Endothelial cell of umbilical vein (primary cell): ENCODE data around the gene FOXJ3. TPM values are rescaled to one million over a fixed set of nuclear protein-coding genes. Genes with fewer than 3 reads are reported as not detected.

Experiments
- BruUV-seq: library from RNA; stranded (reverse); fragments of 400-500 nt; replicated peaks from 2 replicates; lab custom pipeline; 2021; lab: Mats Ljungman, UMichigan
- CTCF ChIA-PET: fragments of 300-600, 350-600 bp; sonication (Branson Sonifier 250); formaldehyde crosslinking; loops from one replicate; lab custom pipeline; 2021; ENCODE audit warnings: antibody characterized with exemption, inconsistent platforms; lab: Charles Lee
- POLR2A ChIA-PET: fragments of 300-600, 350-600 bp; sonication (Branson Sonifier 250); formaldehyde crosslinking; loops from one replicate; lab custom pipeline; 2021; ENCODE audit warnings: antibody characterized with exemption, inconsistent platforms; lab: Charles Lee
- DNase-seq: peaks from one replicate; pipeline ENCODE4 v3.0.0-alpha.2; 2011; ENCODE audit warnings: low read depth, low spot score
- FAIRE-seq: peaks from 2 replicates; lab custom pipeline; 2011; peaks lifted over from hg19 to GRCh38; lab: Jason Lieb, UNC
- H2AFZ ChIP-seq: 2 replicates; pipeline ENCODE4 v1.6.0; 2012; ENCODE audit warnings: low read depth, low read length, control low read depth, inconsistent platforms
- H3K27ac ChIP-seq: 2 replicates; pipeline ENCODE4 v1.5.1; 2011; ENCODE audit warnings: low read depth, mild to moderate bottlenecking, control low read depth, low read length, moderate library complexity; ENCODE audit not compliant: insufficient read depth
- H3K27me3 ChIP-seq, 2 experiments: 2 replicates each; pipeline versions ENCODE4 v1.6.0 to v1.6.1; 2011; ENCODE audit warnings: low read length in 2 of 2, mixed read lengths in 1 of 2; ENCODE audit not compliant: control insufficient read depth in 2 of 2, insufficient read depth in 2 of 2
- H3K36me3 ChIP-seq, 2 experiments: 2 replicates in 1 of 2; 3 replicates in 1 of 2; pipeline ENCODE4 v1.5.1; 2011; ENCODE audit warnings: low read length in 2 of 2, mild to moderate bottlenecking in 1 of 2, moderate library complexity in 1 of 2; ENCODE audit not compliant: control insufficient read depth in 2 of 2, insufficient read depth in 2 of 2; ENCODE audit errors: extremely low read depth in 1 of 2
- H3K4me1 ChIP-seq: 3 replicates; pipeline ENCODE4 v1.5.1; 2011; ENCODE audit warnings: mild to moderate bottlenecking, low read length; ENCODE audit not compliant: control insufficient read depth, insufficient read depth; ENCODE audit errors: extremely low read depth
- H3K4me2 ChIP-seq: 2 replicates; pipeline ENCODE4 v1.6.1; 2011; ENCODE audit warnings: low read length, control low read depth, mixed read lengths; ENCODE audit not compliant: insufficient read depth
- H3K4me3 ChIP-seq, 3 experiments: fragments of 200-600 bp in 1 of 3; sonication (generic), shearing (Covaris generic) in 1 of 3; replicated peaks in 1 of 3; 2 replicates each; pipeline ENCODE4 v1.5.1; 2011 to 2016; ENCODE audit warnings: control low read depth in 3 of 3, low read length in 3 of 3, mild to moderate bottlenecking in 2 of 3, inconsistent platforms in 1 of 3, low read depth in 1 of 3, moderate library complexity in 1 of 3; ENCODE audit not compliant: insufficient read depth in 1 of 3
- H3K79me2 ChIP-seq: 2 replicates; pipeline ENCODE4 v1.6.0; 2012; ENCODE audit warnings: low read length, inconsistent platforms; ENCODE audit not compliant: control insufficient read depth, insufficient read depth
- H3K9ac ChIP-seq: replicated peaks from 2 replicates; pipeline ENCODE3; 2011; ENCODE audit warnings: low read length, control low read depth; ENCODE audit not compliant: insufficient read depth; ENCODE audit errors: extremely low read depth
- H3K9me1 ChIP-seq: replicated peaks from 3 replicates; pipeline ENCODE4 v1.6.0; 2011; ENCODE audit warnings: mild to moderate bottlenecking, low read length; ENCODE audit not compliant: control insufficient read depth, insufficient read depth; ENCODE audit errors: extremely low read depth
- H3K9me3 ChIP-seq: replicated peaks from 2 replicates; pipeline ENCODE4 v1.5.1; 2012; ENCODE audit warnings: low read length, inconsistent platforms; ENCODE audit not compliant: control insufficient read depth, insufficient read depth
- H4K20me1 ChIP-seq: replicated peaks from 2 replicates; pipeline ENCODE3; 2011; ENCODE audit warnings: mild to moderate bottlenecking, low read length; ENCODE audit not compliant: control insufficient read depth, insufficient read depth; ENCODE audit errors: extremely low read depth
- CTCF ChIP-seq, 2 donors: IDR thresholded peaks; 1 replicate in 1 of 2; 2 replicates in 1 of 2; pipeline ENCODE4 v1.5.1; 2011; ENCODE audit warnings: low read length in 2 of 2, mild to moderate bottlenecking in 2 of 2, moderate library complexity in 2 of 2, control low read depth in 1 of 2, inconsistent platforms in 1 of 2, low read depth in 1 of 2; ENCODE audit not compliant: insufficient read depth in 1 of 2; ENCODE audit errors: extremely low read depth in 1 of 2
- EZH2 ChIP-seq: IDR thresholded peaks from 2 replicates; pipeline ENCODE4 v1.6.1; 2012; ENCODE audit warnings: borderline replicate concordance, low read depth, mild to moderate bottlenecking, moderate library complexity, low read length, inconsistent platforms; ENCODE audit not compliant: severe bottlenecking
- FOS ChIP-seq: IDR thresholded peaks from 2 replicates; pipeline ENCODE4 v1.6.1; 2011; ENCODE audit warnings: mild to moderate bottlenecking, low read length, moderate library complexity, borderline replicate concordance; ENCODE audit not compliant: insufficient read depth
- GATA2 ChIP-seq: IDR thresholded peaks from 2 replicates; pipeline ENCODE4 v1.7.0; 2011; ENCODE audit warnings: low read depth, mild to moderate bottlenecking, moderate library complexity, mixed read lengths, low read length; ENCODE audit not compliant: insufficient read length, insufficient read depth
- JUN ChIP-seq: IDR thresholded peaks from 2 replicates; pipeline ENCODE4 v1.6.1; 2011; ENCODE audit warnings: borderline replicate concordance, low read depth; ENCODE audit not compliant: insufficient read length, insufficient read depth
- MAX ChIP-seq: IDR thresholded peaks from 2 replicates; pipeline ENCODE4 v1.6.1; 2011; ENCODE audit not compliant: insufficient read depth, insufficient read length
- MYC ChIP-seq: IDR thresholded peaks from one replicate; pipeline ENCODE4 v1.6.1; 2011; ENCODE audit warnings: mild to moderate bottlenecking, low read depth, low read length
- POLR2A ChIP-seq: IDR thresholded peaks from 2 replicates; pipeline ENCODE4 v1.6.1; 2012; ENCODE audit warnings: low read depth, mild to moderate bottlenecking, control low read depth, low read length
- POLR2AphosphoS5 ChIP-seq: IDR thresholded peaks from 2 replicates; pipeline ENCODE4 v1.6.1; 2012; ENCODE audit warnings: low read depth, mild to moderate bottlenecking, control low read depth, low read length, moderate library complexity; ENCODE audit not compliant: insufficient read depth
- dilution Hi-C: fragments of 300-500 bp; cut with MboI; formaldehyde crosslinking; loops from one replicate; pipeline ENCODE4 v1.15.0; 2019; ENCODE audit warnings: low sequenced_read_pairs; ENCODE audit not compliant: extremely low pct_ligation_motif_present
- intact Hi-C: fragments of 100-400 bp; cut with micrococcal nuclease; formaldehyde crosslinking; loops from one replicate; pipeline ENCODE4 v1.10.0; 2022
- polyA plus RNA-seq, 4 experiments: library from polyadenylated mRNA; depleted of rRNA in 3 of 4; stranded (reverse) in 3 of 4; unstranded in 1 of 4; fragments of >200 nt; gene quantifications; 2 replicates each; pipeline versions ENCODE4 v1.2.1 to v1.2.3, GENCODE V29; 2011 to 2012; ENCODE audit warnings: missing spikeins in 1 of 4
- total RNA-seq: library from RNA; stranded (reverse); gene quantifications from 2 replicates; pipeline ENCODE4 v1.2.3, GENCODE V29; 2021

Gene FOXJ3
- total and polyA plus RNA-seq, 2 donors (not counting 3 experiments of a cell fraction or from before 2014, with no cell fraction given): 34.7 to 38.8 TPM

- H3K27me3 ChIP-seq: peaks cover 3 to 6% of the 10 kb centered on the region in 2 experiments
- no peak overlapping the region for H2AFZ ChIP-seq
- BruUV-seq: no TSS peak
- no peaks in the 10 kb centered on the region for H3K79me2 ChIP-seq
- H3K9ac ChIP-seq: no peak overlapping the region
- TF ChIP-seq MAX (no peak), FOS (no peak), GATA2 (no peak)
- no peak overlapping the region for H3K4me2 ChIP-seq
- no peaks in the 10 kb centered on the region for H3K9me1 ChIP-seq
- H3K4me3 ChIP-seq: no peak overlapping the region
- H4K20me1 ChIP-seq: no peaks in the 10 kb centered on the region
- H3K27ac ChIP-seq: no peak overlapping the region
- DNase-seq (no peak), FAIRE-seq (no peak)
- intact Hi-C loops (no loop called here), dilution Hi-C loops (no loop called here)
- ChIA-PET POLR2A (no interaction called here), CTCF (interaction anchor here (2.0 kb wide), 1 partner anchor 7 kb away, joined by 11 read pairs; no protein-coding TSS in a partner anchor)
- H3K9me3 ChIP-seq: no peaks in the 10 kb centered on the region
- no peaks in the 10 kb centered on the region for H3K36me3 ChIP-seq
- no peaks in the 10 kb centered on the region for H3K4me1 ChIP-seq
These were observed 180.3 kb downstream of the FOXJ3 start for GRCh38 chr1:42154685-42155084.

GRCh38 chr1:42153624-42154023 lies 181.4 kb downstream of the FOXJ3 start:
- Histone ChIP-seq H3K9me3 (no peaks in the 10 kb centered on the region), H3K9ac (no peak overlapping the region), H3K27me3 (peaks cover 0 to 1% of the 10 kb centered on the region in 2 experiments), H2AFZ (no peak overlapping the region), H3K79me2 (no peaks in the 10 kb centered on the region), H3K36me3 (no peaks in the 10 kb centered on the region), H3K4me3 (no peak overlapping the region), H3K27ac (no peak overlapping the region), H4K20me1 (no peaks in the 10 kb centered on the region), H3K4me1 (no peaks in the 10 kb centered on the region), H3K4me2 (no peak overlapping the region), H3K9me1 (no peaks in the 10 kb centered on the region)
- ChIA-PET POLR2A (no interaction called here), CTCF (no interaction called here)
- no peak for FAIRE-seq
- dilution Hi-C loops: no loop called here
- intact Hi-C loops: no loop called here
- DNase-seq: no peak
- TF ChIP-seq MAX (no peak), POLR2AphosphoS5 (no peak), CTCF (IDR thresholded peaks at IDR 0.05; ENCODE audit: extremely low read depth in 1 of 2, insufficient read depth in 1 of 2, low read depth in 1 of 2, low read length in 2 of 2) (no peak), EZH2 (no peak), POLR2A (no peak), FOS (no peak), JUN (no peak), GATA2 (no peak), MYC (no peak)
- no TSS peak for BruUV-seq
